Stromal cell of bone marrow (primary cell): Measurements from ENCODE around the gene RAP1GAP2.
"Not testable (repeated sequence)": the region's sequence is repeated elsewhere in the genome, so short reads cannot be mapped to it uniquely, and the experiment has no call there.

Source experiments
- DNase-seq: peaks from one replicate; pipeline ENCODE4 v3.0.0-alpha.2; 2012; ENCODE audit warnings: low read depth

The RAP1GAP2 gene

DNA sequence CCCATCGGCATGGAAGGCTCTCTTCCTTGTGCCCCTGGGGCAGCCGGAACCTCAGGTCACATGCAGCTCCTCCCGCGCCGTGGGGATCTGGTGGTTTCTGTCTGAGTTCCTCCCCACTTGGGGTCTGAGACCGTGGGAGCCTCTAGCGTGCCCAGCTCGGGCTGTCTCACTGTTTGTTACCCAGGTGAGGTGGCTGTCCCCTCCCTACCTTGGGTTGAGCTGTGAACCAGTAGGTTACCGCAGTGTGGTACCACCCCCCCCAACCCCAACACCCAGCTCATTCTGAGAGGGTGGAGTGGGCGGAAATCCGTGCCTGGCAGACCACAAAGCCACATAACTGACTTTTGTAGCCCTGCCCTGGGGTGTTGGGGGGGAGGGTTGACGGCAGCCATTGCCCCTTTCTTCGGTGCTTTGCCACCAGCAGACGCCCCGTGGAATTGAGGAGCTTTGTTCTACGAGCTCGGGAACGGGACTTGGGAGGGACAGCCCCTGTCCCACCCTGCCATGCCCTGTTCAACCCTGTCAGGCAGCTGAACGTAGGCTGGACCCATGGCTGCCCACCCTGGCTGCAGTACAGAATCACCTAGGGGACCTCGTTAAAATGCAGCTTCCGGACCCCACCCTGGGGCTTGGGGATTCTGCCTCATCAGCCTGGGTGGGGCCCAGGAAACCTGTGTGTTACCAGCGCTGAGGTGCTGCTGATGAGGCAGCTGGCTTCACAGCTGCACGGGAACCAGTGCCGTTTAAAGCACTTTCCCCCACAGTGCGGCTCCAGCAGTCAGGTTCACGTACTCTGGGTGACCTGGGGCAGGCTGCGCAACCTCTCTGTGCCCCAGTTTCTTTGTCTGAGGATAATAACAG, 18.5 kb downstream of the RAP1GAP2 start:
- DNase-seq: no peak

DNA sequence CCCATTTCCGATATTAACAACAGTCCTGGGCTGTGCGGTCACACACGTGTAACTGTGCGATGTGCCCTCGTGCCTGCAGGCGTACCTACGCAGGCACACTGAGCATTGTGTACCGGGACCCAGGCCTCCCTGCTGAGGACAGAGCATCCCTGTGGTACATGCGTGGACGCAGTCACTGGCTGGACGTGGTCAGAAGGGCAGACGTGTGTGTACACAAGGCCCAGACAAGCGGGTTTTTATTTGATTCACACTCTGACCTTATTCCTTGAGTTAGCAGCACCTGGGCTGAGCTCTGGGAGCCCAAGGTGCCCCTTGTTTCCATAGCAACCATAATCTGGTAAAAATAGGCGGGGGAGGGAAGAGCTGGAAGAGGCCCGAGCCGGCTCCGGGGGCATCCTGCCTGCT, 19.5 kb downstream of the RAP1GAP2 start:
- DNase-seq: no peak

DNA sequence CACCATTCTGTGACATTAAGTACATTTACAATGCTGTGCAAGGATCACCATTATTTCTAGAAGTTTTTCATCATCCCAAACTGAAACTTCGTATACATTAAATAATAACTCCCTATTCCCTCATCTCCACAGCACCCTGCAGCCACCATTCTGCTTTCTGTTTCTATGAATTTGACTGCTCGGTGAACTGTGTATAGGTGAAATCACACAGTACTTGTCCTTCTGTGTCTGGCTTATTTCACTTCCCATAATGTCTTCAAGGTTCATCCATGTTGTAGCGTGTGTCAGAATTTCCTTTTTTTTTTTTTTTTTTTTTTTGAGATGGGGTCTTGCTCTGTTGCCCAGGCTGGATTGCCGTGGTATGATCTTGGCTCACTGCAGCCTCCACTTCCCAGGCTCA, 20.4 kb downstream of the RAP1GAP2 start:
- no peak for DNase-seq

DNA sequence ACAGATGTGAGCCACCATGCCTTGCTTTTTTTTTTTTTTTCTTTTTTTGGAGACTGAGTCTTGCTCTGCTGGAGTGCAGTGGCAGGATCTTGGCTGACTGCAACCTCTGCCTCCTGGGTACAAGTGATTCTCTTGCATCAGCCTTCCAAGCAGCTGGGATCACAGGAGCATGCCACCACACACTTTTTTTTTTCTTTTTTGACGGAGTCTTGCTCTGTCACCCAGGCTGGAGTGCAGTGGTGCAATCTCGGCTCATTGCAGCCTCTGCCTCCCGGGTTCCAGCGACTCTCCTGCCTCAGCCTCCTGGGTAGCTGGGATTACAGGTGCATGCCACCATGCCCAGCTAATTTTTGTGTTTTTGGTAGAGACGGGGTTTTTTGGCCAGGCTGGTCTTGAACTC, 23.1 kb downstream of the RAP1GAP2 start:
- not testable (repeated sequence) for DNase-seq

DNA sequence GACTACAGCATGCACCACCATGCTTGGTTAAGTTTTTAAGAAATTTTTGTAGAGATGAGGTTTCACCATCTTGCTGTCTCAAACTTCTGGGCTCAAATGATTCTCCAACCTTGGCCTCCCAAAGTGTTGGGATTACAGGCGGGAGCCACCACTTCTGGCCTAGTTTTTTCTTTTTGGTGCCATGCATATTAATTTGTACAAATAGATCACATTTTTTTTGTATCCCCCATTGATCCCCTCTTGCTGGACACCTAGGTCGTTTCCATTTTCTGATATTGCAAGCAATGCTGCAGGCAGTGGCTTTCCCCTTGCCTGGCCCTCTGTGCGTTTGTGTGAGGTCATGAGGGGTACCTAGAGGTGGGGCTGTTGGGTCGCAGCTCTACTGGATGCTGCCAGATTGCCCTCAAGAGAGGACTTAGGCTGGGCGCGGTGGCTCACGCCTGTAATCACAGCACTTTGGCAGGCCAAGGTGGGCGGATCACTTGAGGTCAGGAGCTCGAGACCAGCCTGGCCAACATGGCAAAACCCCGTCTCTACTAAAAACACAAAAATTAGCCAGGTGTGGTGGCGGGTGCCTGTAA, 23.8 kb downstream of the RAP1GAP2 start:
- DNase-seq: no peak

DNA sequence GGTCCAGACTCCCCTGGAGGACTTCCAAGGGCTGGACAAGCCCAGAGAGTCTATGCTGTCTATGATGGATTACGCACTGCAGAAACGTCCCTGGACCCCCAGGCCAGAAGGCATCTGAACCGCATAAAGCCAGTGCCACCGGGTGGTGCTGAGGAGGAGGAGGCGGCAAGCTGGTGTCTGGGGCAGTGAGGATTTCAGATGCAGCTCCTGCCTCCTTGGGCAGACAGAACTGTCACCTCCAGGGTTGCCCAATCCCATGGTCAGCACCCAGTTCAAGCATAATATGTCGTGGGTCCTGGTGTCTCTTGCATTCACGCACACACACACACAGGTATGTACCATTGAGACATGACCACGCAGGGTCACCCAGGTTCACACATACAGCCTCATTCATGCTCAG, 25.6 kb downstream of the RAP1GAP2 start:
- DNase-seq: no peak

DNA sequence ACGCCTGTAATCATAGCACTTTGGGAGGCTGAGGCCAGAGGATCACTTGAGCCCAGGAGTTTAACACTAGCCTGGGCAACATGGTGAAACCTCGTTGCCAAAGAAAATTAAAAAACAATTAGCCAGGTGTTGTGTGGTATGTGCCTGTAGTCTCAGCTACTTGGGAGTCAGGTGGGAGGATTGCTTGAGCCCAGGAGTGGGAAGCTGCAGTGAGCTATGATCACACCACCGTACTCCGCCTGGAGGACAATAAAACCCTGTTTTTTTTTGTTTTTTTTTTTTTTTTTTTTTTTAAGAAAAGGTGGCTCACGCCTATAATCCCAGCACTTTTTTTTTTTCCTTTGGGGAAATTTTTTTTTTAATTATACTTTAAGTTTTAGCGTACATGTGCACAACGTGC, 26.1 kb downstream of the RAP1GAP2 start:
- DNase-seq: no peak

DNA sequence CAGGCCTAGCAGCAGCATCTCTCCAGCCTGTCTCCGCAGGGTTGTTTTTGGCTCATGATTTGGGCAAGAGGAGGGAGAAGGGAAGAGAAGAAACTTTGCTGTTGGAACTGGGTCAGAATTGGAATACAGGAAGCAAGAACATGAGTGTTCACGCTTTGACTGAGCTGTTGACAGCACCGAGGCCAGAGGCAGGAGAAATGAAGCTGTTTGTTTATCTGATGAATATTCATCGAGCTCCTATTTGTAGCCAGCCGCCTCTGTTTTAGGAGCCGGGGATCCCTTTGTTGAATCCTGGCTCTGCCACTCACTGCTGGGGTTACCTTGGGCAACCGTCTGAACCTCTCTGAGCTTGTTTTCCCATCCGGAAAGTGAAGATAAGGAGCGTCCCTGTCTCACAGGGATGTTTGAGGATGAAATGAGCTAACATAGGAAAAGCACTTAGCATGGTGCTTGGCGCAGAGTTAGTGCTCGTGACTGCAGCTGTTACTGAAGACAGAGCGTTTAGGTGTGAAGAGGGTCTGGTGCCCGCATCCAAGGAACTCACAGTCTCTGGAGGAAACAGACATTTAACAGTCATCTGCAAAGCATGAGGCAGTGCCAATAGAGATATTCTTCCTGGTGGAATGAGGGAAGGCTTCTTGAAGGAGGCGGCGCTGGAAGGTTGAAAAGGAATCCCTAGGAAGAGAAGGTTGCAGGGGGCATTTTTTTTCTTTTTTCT, 29.2 kb downstream of the RAP1GAP2 start:
- no peak for DNase-seq

DNA sequence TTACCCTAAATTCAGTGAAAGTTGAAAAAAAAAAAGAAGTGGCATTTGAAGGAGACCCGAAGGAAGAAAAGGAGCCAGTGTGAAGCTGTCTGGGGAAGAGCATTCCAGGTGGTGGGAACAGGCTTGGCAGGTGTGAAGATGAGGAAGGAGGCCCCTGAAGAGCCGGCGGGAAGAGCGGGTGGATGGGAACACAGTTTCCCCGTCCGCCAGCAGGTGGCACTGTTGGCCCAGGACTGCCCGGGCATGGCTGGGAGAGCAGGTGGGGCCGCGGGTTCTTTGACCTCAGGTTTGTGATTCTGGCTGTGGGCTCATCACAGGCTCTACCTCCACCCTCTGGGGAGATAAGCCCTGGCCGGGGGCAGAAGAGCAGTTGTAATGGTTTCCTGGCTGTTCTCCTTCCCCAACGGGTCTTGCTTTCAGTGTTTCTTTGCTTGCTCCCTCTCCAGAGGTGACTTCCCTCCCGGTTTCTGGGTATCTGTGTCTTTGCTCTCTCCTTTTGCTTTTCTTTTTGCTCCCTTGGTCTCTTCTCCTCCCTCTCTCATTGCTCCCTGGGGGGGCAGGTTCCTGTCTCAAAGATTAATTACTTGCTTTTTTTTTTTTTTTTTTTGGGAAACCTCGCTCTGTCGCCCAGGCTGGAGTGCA, 32.3 kb downstream of the RAP1GAP2 start:
- no peak for DNase-seq

DNA sequence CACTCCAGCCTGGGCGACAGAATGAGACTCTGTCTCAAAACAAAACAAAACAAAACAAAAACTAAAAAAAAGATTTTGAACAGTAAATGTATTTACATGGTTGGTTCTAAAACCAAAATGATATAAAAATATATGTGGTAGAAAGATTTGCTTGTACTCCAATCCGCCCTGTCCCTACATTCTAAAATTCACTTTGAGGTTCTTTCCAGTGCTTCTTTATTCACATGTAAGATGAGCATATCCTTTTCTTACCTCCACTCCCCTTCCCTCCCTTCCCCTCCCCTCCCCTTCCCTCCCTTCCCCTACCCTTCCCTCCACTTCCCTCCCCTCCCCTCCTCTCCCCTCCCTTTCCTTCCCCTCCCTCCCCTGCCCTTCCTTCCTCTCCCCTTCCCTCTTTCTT, 34.4 kb downstream of the RAP1GAP2 start:
- DNase-seq: no peak

DNA sequence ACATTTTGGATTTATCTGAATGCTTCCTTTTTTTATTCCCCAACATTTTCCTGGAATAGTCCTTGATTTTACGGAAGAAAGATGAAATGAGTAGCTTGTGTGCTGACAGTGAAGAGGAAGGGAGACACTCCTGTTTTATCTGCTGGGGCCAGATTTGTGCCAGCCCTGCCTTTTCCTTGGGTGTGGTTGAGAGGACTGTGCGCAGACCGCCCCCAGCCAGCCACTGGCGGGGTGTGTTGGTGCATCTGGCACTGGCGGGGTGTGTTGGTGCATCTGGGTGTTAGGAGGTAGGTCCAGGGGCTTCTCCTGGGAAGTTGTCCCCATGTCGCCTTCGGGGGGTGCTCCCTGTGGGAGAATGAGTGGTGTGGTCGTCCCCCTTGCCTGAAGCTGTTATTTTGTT, 39.5 kb downstream of the RAP1GAP2 start:
- no peak for DNase-seq

DNA sequence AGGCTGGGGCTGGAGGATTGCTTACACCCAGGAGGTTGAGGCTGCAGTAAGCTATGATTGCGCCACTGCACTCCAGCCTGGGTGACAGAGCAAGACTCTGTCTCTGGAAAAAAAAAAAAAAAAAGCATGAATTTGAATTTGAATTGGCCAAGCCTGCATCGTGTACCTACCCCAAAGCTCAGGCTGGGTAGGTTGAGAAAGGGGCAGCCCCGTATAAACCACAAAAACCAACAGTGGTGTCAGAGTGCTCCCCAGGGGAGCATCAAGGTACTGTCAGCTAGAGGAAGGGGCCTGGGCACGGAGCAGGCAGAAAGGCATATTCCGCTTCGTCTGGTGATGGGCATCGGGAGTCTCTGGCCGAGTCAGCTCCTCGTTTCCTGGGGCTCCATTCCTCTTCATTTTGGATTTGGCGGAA, 40.9 kb downstream of the RAP1GAP2 start:
- no peak for DNase-seq

DNA sequence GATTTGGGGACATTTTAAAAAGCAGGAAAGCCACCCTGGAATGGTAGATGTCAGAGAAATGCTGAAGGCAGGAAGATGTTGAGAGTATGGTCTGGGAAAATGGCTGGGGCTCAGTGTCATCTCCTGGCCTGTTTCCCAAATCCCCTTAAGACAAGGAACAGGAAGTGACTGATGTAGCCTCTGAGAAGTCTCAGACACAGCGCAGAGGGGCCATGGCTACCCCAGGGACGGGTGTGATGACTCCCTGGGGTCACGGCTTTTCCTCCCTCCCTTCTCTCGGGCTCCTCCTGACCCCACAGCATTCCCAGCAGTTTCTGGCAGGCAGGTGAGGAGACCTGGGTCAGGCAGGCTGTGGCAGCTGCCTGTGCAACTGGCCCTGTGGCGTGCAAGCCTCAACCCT, 45.4 kb downstream of the RAP1GAP2 start:
- DNase-seq: no peak

DNA sequence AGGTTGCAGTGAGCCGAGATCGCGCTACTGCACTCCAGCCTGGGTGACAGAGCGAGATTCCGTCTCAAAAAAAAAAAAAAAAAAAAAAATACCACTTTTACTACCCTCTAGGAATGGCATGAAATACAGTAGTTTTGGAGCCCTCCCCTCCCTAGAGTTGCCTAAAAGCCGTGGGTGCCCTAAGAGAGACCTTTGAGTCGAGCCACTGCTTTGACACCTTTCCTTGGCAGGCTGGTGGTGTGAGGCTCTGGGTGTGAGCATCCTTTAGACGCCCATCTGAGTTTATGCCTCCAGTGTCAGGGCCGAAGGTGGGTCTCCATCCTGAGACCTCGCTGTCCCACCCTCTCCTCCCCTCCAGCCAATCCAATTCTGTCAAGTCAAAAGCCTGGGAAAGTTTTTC, 46.2 kb downstream of the RAP1GAP2 start:
- DNase-seq: no peak

DNA sequence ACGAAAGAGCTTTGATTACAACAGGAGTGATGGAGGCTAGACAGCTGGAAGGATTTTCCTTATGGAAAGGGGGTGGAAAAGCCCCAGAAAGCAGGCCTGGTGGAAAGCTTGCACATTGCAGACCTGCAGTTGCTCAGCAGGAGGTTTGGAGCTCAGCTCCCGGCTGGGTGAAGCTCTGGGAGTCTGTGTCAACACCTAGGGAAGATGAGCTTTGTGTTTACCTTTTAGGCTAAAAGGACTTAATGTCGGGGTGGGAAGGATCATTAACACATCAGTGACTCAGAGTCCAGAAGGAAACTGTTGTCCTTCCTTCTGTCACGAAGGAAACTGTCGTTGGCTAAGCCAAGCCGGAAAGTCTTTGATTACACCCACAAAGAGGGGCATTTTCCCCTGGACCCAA, 48.2 kb downstream of the RAP1GAP2 start:
- DNase-seq: no peak

DNA sequence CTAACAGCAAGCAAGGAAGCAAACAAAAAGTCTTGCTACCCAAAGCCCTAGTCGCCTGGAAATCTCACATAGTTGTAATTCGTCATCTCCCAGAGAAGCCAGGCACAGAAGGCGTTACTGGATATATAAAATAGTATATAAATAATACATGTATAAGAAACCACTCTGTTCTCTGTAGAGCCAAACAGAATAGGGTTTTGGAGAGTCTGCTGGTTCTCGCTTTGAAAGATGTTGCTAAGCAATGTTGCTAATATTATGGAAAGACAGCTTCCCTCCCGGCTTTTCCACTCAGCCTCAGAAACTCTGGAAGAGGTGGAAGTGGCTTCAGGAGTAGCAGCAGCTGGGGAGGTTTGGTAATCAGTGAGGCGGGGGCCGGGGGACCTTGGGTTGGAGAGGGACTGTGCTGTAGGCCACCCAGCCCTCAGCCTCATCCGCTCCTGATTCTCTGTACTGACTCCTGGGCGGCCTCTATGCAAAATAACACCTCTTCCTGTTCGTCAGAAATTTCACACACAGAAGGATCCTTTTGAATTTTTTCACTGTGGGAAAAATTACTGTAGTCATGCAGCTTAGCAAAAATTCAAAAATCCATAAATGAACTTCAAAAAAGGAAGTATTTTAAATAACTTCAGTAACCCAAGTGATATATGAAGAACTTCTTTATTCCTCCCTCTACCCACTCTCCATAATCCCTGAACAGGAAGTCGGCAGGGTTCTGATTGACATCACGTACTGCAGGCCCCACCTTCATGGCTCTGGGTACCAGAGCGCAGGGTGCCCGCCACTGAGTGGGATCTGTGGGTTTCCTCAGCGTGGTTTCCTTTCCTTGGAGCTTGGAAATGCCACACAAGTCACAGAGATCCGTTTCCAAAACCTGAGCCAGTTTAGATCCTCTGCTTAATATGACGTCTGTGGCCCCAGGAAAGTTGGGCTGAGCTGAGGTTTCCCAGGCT, 51.4 kb downstream of the RAP1GAP2 start:
- DNase-seq: no peak

DNA sequence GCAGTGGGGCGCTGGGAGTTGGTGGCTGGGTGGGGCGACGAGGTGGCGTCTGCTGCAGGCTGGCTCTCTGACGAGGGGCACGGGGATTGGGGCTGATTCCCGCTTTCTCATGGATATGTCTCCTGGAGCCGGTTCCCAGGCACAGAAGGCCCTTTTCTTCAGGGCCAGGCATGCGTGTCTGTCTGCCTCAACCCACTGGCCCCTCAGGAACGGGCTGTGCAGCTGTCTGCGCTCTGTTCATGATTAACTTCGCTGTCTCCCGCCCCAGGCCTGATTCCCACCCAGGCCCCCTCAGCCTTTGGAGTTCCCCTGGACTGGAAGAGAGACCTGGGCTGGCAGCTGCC, 53.1 kb downstream of the RAP1GAP2 start:
- DNase-seq: no peak

DNA sequence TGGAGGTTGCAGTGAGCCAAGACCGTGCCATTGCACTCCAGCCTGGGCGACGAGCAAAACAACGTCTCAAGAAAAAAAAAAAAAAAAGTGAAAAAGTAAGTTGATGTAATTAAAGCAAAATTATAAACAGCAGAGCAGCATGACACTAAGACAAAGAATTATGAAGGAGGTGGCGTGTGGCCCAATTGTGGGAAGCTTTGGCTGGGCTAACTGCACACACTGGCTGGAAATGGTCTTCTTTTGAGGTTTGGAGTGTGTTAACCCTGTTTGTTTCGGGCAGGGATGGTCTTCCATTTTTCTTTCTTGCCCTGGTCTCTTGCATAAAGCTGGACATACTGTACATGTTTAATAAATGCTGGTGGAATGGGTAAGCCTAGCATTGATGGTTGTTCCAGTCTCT, 54.8 kb downstream of the RAP1GAP2 start:
- no peak for DNase-seq

DNA sequence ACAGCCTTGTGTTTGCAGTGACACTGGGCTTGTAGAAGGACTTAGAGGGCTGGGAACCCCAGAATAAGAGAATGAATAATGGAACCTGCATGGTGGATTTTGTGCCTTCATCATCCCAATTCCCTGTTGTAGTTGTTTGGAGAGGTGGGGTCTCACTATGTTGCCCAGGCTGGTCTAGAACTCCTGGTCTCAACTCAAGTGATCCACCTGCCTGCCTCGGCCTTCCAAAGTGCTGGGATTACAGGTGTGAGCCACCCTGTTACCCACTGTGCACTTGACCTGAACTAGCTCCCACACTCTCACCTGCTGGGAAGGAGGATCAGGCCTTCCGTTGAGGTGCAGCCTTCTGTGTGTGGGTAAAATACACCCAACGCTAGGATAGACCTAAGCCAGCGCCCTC, 55.4 kb downstream of the RAP1GAP2 start:
- no peak for DNase-seq

DNA sequence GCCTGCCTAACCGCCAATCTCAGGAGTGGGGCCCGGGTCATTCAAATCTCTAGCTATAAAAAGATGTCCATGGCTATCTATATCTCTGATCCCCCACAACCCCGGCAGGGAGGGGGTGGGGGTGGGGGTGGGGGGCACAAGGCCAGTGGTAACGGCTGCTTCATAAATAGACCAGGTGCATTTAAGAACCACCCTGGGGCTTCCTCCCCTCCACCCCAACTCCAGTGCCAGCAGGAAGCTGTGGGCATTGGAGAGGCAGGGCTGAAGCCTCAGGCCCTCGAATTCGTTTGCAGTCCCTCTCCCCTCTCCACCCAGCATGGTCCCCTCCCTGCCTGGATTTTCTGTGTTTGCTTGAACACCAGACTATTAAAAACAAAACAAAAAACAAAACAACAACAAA, 56.0 kb downstream of the RAP1GAP2 start:
- DNase-seq: no peak

DNA sequence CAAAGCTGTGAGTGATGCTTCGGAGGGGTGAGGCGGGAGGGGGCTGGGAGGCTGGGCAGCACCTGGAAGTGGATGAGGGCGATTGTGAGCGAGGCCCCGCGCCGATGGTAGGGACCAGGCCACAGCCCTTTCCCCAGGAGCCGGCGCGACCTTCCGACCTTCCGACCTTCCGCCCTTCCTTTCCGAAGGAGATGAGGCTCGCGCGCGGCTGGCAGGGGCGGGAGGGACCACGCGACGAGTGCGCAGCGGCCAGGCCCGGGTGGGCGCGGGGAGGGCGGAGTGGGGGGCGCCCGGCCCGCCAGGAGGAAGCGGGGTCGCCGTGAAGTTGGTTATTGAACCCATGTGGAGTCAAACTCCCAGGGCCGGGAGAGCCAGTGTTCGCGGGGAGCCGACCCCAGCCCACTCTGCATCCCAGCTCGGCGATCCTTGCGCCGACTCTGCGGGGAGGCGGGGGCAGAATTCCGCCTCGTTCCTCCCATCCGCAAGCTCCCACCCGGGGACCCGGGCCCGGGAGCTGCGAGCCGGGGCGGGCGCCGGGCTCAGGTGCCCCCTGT, 56.6 kb downstream of the RAP1GAP2 start:
- DNase-seq: no peak
